WERI-Rb-1 (cell line): Measurements from ENCODE around the gene SELP.

Experiments used
- DNase-seq: peaks from one replicate; pipeline ENCODE4 v3.0.0-alpha.2; 2020
- H3K27ac ChIP-seq: fragments of 250-450 bp; sonication (Bioruptor Pico); 2 replicates; pipeline ENCODE4 v1.5.1; 2020; ENCODE audit warnings: mild to moderate bottlenecking, moderate library complexity
- H3K27me3 ChIP-seq: fragments of 250-450 bp; sonication (Bioruptor Pico); 2 replicates; pipeline ENCODE4 v1.5.1; 2021; ENCODE audit warnings: mild to moderate bottlenecking, low read depth, moderate library complexity; ENCODE audit not compliant: insufficient read depth, severe bottlenecking
- H3K36me3 ChIP-seq: fragments of 250-450 bp; sonication (Bioruptor Pico); 2 replicates; pipeline ENCODE4 v1.5.1; 2020; ENCODE audit warnings: mild to moderate bottlenecking, moderate library complexity
- H3K4me3 ChIP-seq: 2 replicates; pipeline ENCODE4 v1.5.1; 2011; ENCODE audit warnings: low read depth, mild to moderate bottlenecking, control low read depth, low read length
- H3K9me3 ChIP-seq: fragments of 250-450 bp; sonication (Bioruptor Pico); 2 replicates; pipeline ENCODE4 v1.5.1; 2021; ENCODE audit warnings: mild to moderate bottlenecking, moderate library complexity; ENCODE audit not compliant: severe bottlenecking
- TF ChIP-seq, protein P1 (sequence below): IDR thresholded peaks from 2 replicates; pipeline ENCODE4 v1.5.1; 2011; ENCODE audit warnings: low read depth, mild to moderate bottlenecking, control low read depth, inconsistent platforms, low read length

Gene SELP

DNA sequence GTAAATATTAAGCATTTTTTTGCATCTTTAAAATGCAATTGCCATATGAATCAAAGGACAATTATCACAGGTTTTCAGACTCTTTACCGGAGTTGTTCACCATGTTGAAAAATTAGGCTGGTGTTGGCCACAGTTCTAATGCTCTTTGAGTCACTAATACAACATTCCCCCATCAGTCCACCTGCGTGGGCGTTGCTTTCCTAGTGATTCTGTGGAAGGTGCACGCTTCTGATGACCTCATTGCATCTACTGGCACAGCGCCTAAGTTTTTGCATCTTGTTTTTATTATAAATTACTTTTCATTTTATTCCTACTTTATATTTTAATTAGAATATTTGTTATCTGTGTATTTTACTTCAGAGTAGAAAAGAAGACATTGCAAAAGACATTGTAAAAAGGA lies 39.0 kb downstream of the SELP start:
- Histone ChIP-seq H3K27ac (no peak overlapping the region), H3K36me3 (no peaks in the 10 kb centered on the region), H3K27me3 (no peaks in the 10 kb centered on the region), H3K9me3 (no peaks in the 10 kb centered on the region), H3K4me3 (no peak overlapping the region)
- no peak for DNase-seq
- TF ChIP-seq, protein P1, sequence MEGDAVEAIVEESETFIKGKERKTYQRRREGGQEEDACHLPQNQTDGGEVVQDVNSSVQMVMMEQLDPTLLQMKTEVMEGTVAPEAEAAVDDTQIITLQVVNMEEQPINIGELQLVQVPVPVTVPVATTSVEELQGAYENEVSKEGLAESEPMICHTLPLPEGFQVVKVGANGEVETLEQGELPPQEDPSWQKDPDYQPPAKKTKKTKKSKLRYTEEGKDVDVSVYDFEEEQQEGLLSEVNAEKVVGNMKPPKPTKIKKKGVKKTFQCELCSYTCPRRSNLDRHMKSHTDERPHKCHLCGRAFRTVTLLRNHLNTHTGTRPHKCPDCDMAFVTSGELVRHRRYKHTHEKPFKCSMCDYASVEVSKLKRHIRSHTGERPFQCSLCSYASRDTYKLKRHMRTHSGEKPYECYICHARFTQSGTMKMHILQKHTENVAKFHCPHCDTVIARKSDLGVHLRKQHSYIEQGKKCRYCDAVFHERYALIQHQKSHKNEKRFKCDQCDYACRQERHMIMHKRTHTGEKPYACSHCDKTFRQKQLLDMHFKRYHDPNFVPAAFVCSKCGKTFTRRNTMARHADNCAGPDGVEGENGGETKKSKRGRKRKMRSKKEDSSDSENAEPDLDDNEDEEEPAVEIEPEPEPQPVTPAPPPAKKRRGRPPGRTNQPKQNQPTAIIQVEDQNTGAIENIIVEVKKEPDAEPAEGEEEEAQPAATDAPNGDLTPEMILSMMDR: no peak

DNA sequence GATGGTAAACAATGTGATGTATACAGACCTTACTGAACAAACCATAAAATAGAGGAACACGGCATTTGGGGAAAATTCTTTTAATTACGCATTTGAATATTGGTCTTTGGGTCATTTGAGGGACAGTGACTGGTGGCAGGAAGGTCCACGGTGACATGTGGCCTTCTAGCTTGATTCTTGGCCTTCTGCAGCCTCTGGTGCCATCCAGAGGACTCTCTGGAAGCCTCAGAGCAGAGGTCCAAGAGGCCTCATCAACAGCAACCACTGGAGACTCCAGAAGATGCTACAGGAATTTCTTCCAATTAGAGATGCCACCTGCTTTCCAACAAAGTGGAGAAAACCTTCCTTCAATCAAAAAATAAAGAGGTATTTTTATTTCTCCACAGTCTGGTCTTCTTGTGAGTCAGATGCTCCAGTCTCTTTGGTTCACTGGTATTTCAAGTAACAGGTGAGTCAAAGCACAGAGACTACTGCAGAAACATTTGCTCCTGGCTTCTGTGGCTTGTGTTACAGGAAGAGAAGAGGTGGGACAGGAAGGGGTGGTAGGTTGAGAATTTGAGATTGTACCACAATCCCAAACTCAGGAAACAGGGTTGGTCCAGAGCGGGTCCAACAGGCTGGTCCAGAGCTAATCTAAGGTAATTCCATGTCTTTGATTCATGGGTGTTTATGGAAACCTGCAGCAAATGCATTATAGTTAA lies 41.0 kb downstream of the SELP start:
- Histone ChIP-seq H3K27me3 (no peaks in the 10 kb centered on the region), H3K4me3 (no peak overlapping the region), H3K36me3 (no peaks in the 10 kb centered on the region), H3K27ac (no peak overlapping the region), H3K9me3 (no peaks in the 10 kb centered on the region)
- TF ChIP-seq, protein P1: no peak
- no peak for DNase-seq

DNA sequence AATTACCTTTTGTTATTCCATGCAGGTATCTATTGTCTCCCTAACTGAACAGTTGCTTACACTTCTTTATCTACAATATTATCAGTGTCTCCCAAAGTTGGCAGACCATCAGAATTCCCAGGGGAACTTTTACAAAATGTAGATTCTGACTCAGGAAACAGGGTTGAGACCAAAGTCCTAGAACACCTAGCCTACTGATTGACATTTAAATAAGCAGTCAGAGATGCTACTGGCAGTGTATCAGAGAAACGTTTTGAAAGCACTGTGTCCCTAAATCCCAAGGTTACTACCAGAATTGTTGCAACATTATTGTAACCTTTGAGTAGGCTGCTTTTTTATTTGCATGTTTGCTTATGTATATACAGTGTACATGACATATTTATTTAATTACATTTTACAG lies 41.8 kb downstream of the SELP start:
- no peak for DNase-seq
- TF ChIP-seq, protein P1: no peak
- Histone ChIP-seq H3K36me3 (no peaks in the 10 kb centered on the region), H3K9me3 (no peaks in the 10 kb centered on the region), H3K4me3 (no peak overlapping the region), H3K27me3 (no peaks in the 10 kb centered on the region), H3K27ac (no peak overlapping the region)

DNA sequence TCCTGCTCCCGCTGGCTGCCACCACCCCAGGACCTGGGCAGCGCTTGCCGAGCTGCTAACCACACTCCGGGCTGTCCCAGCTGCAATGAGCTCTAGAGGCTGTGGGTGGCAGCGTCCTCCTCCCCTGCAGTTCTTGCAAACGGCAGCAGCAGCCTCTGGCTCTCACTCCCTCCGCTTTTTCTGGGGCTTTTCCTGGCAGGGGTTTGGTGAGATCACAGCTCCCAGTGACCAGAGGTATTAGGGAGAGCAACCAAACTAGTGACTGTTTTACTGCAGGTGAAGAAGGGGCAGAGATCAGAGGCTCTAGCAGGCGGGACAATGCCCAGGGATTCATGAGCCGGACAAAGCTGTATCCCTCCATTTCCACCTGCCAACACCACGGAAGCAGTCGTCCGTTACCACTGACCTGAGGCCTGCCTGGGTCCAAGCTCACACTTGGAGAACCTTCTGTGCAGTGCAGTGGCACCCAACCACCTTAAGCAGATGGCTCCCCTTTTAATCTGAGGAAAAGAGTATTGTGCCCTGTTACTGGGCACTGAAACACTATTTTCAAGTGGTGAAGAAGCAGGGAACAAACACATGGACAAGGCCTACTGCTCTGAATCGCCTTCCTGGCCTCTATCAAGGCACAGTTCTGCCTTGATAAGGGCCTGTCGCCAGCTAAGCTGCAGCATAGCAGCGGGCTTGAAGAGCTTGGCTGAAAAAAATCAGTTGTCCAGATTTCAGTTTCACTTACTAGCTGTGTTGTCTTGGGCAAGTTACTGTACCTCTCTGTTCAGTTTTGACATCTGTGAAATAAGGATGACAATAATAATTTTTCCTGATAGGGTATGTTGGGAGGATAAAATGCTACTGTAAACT lies 43.3 kb downstream of the SELP start, which contains the start of gene F5:
F5 (minus strand) TSS at position 87 of the 861 bp plus-strand sequence. CDS start 95 bp downstream, outside the sequence.
- peak within 1 kb of the TSS; percentile 33 for H3K4me3 ChIP-seq
- peak; percentile 74 for DNase-seq
- no peak within 1 kb of the TSS for H3K27ac ChIP-seq
- H3K36me3 ChIP-seq: no peaks in the 10 kb centered on the region
- no peaks in the 10 kb centered on the region for H3K9me3 ChIP-seq
- TF ChIP-seq, protein P1: peak; percentile 69
- no peaks in the 10 kb centered on the region for H3K27me3 ChIP-seq

DNA sequence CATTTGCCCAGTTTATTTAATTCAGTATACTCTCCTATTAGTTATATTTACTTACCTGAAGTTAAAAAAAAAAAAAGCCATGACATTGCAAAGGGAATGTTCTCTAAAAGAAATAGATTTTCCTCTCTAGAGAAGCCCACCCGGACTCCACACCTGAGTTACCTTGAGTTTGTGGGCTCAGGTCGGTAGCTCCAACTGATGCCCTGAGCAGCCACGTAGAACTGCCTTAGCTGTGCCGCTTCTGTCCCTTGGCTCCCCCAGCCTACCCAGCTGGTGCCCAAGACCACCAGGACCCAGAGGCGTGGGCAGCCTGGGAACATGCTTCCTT lies 43.9 kb downstream of the SELP start:
- Histone ChIP-seq H3K9me3 (no peaks in the 10 kb centered on the region), H3K36me3 (no peaks in the 10 kb centered on the region), H3K27me3 (no peaks in the 10 kb centered on the region), H3K4me3 (peak overlapping the region; percentile 33), H3K27ac (no peak overlapping the region)
- TF ChIP-seq, protein P1: no peak
- no peak for DNase-seq
